Motor neuron (in vitro differentiated cells): ENCODE data around the gene IFNA14. TPM values are rescaled to one million over a fixed set of nuclear protein-coding genes. Genes with fewer than 3 reads are reported as not detected.

Source experiments
- ATAC-seq, 8 experiments: fragments of 200-7000 bp; cut with Tn5 transposase; replicated peaks in 6 of 8; 2 replicates each; pipeline ENCODE4 v1.8.0; 2021; ENCODE audit warnings: mild to moderate bottlenecking in 8 of 8, moderate library complexity in 8 of 8
- H3K27ac ChIP-seq, 2 donors: fragments of 250-450 bp; sonication (Bioruptor Pico); 2 replicates each; pipeline ENCODE4 v1.9.0; 2021; ENCODE audit warnings: antibody characterized with exemption in 2 of 2, mild to moderate bottlenecking in 2 of 2, moderate library complexity in 1 of 2
- H3K4me1 ChIP-seq, 2 donors: fragments of 250-450 bp; sonication (Bioruptor Pico); replicated peaks in 1 of 2; 2 replicates each; pipeline ENCODE4 v1.6.1; 2021; ENCODE audit warnings: antibody characterized with exemption in 2 of 2, mild to moderate bottlenecking in 2 of 2, moderate library complexity in 1 of 2
- H3K4me3 ChIP-seq, 5 donors: fragments of 250-450 bp; sonication (Bioruptor Pico); 2 replicates each; pipeline ENCODE4 v1.9.0; 2021; ENCODE audit warnings: antibody characterized with exemption in 5 of 5, mild to moderate bottlenecking in 5 of 5, moderate library complexity in 4 of 5
- WGBS, 10 experiments: fragments of 450-650 bp; shearing (Covaris generic); methylation state at CpG; one replicate each; pipeline ENCODE4 v1.0.0; 2022; 5-methylcytosine and 5-hydroxymethylcytosine counted together
- in situ Hi-C, 9 experiments: fragments of 400-800 bp; cut with MboI; loops; one replicate each; pipeline ENCODE4 v1.15.0; 2021; ENCODE audit warnings: low sequenced_read_pairs in 9 of 9, low pct_unique_long_range_greater_than_20kb in 2 of 9; ENCODE audit not compliant: unreplicated experiment in 9 of 9
- total RNA-seq, 8 experiments: library from RNA; unstranded; fragments of 300-600 nt; gene quantifications; 2 replicates each; pipeline versions ENCODE4 v1.2.3 to v1.2.4, GENCODE V29; 2022

Gene IFNA14
- under 1 TPM in 1 of 8 experiments, not detected in 7; 0.28 TPM for total RNA-seq

DNA sequence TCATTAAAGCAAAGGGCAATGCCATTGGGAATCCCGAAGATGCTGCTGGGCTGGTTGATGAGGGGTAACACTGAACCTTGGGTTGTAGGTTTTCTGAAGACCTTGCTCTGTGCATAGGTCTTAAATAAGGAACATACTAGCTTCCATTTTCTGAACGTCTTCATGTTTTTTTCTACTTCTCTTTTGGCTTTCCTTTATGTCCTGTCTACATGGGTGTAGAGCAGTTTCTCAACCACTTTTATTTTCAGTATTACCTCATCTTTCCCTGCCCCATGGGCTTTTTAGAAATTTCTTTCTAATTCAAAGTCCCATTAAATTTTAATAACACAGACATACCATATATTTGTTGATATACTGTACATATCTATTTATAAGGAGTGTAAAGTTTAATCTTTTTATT is at the start of gene IFNA14:
Gene IFNA14 (minus strand): TSS at position 95 of the 400 bp plus-strand sequence. CDS start 70 bp downstream, at position 25.
- WGBS, 10 experiments: 27 to 80% (median 67%) methylated on average over 1 to 2 of the region's 2 CpGs; no CpG with 5 or more reads in 1 of the 10 experiments
- no peak for ATAC-seq
- in situ Hi-C loops: no loop called here

GRCh38 chr9:21287280-21287679 is 47.5 kb upstream of the IFNA14 start:
- 22 to 100% (median 67%) methylated on average over 1 to 3 of the region's 3 CpGs; no CpG with 5 or more reads in 1 of the 10 experiments for WGBS, 10 experiments
- ATAC-seq: no peak
- Histone ChIP-seq H3K4me3 (no peak overlapping the region), H3K27ac (no peak overlapping the region), H3K4me1 (no peaks in the 10 kb centered on the region)
- in situ Hi-C loops: no loop called here

More for the DNA sequence above, at the start of gene IFNA14:
- Histone ChIP-seq H3K27ac (no peak within 1 kb of the TSS), H3K4me1 (no peaks in the 10 kb centered on the region), H3K4me3 (no peak within 1 kb of the TSS)

DNA sequence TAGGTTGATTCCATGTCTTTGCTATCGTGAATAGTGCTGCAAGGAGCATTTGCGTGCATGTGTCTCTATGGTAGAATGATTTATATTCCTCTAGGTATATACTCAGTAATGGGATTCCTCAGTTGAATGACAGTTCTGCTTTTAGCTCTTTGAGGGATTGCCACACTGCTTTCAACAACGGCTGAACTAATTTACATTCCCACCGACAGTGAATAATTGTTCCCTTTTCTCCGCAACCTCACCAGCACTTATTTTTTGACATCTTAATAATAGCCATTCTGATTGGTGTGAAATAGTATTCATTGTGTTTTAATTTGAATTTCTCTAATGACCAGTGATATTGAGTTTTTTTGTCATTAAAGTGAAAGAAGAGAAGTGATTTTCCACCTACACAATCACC is 46.9 kb upstream of the IFNA14 start:
- in situ Hi-C loops: no loop called here
- ATAC-seq: no peak
- H3K4me1 ChIP-seq: no peaks in the 10 kb centered on the region
- no peak overlapping the region for H3K4me3 ChIP-seq
- 26 to 92% (median 68%) methylated on average over 1 to 5 of the region's 5 CpGs for WGBS, 10 experiments
- no peak overlapping the region for H3K27ac ChIP-seq

GRCh38 chr9:21286099-21286498 is 46.3 kb upstream of the IFNA14 start:
- in situ Hi-C loops: no loop called here
- no peak for ATAC-seq
- H3K4me1 ChIP-seq: no peaks in the 10 kb centered on the region
- H3K27ac ChIP-seq: no peak overlapping the region
- 10 to 91% (median 77%) methylated on average over 2 to 5 of the region's 5 CpGs for WGBS, 10 experiments
- no peak overlapping the region for H3K4me3 ChIP-seq

GRCh38 chr9:21281275-21281674 is 41.5 kb upstream of the IFNA14 start:
- no peak overlapping the region for H3K4me3 ChIP-seq
- no peak overlapping the region for H3K27ac ChIP-seq
- WGBS, 10 experiments: 17 to 100% (median 64%) methylated on average over 1 to 2 of the region's 2 CpGs; no CpG with 5 or more reads in 2 of the 10 experiments
- H3K4me1 ChIP-seq: no peaks in the 10 kb centered on the region
- in situ Hi-C loops: no loop called here
- no peak for ATAC-seq

DNA sequence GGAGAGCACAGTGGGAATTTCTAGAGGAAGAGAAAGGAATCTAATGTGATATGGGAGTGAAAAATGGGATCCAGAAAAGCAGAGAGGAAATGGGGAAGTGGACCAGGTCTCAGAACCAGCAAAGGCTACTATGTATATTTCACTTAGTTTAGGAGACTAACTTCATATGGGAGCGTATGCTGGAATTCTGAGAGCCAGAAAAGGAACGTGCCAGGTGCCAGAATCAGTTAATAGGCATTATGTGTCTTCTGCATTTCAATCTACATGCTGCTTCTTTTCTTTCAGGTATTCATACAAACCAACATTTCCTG is 28.5 kb upstream of the IFNA14 start:
- in situ Hi-C loops: no loop called here

DNA sequence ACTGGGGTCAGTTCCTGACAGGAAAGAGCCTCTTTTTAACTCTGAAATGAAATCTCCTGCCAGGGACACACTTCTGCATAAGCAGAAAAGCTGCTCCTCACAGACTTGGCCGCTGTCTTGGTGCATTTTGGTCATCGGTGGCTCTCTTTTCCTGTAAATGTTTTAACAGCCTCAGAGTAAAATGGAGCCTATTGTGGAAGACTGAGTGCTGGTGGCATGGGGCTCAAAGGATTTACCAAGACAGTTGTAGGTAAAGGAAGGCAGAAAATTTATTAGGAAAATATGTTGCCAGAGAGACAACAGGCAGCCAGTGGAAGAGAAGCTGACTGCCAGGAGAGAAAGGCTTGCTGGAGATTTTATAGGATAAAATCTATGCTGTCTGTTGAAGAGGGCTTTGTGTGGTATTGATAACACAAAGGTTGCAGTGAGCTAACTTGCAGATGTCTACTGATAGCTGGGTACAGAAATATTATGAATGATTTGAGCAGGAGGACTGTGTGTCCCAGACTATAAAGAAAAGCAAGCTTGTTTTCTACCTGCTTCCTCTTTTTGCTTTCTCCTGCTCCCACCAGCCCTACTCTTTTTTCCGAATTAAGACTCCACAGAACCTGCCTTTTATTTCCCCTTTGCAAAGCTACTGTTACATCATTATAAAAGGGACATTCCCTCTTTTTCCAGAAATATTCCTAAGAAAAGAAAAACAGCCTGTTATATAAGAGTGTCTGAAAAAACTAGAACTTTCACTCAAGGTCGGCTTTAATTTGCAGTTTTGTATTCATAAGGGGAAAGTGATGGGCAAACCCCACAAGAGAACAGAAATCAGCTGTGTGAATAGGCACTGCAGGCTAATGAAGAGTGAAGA is 27.9 kb upstream of the IFNA14 start:
- no peak overlapping the region for H3K27ac ChIP-seq
- ATAC-seq: no peak
- H3K4me1 ChIP-seq: no peaks in the 10 kb centered on the region
- no peak overlapping the region for H3K4me3 ChIP-seq
- in situ Hi-C loops: no loop called here
- 13 to 83% (median 57%) methylated on average over 1 to 4 of the region's 4 CpGs; no CpG with 5 or more reads in 1 of the 10 experiments for WGBS, 10 experiments

More for the DNA sequence above, 28.5 kb upstream of the IFNA14 start:
- H3K4me1 ChIP-seq: no peaks in the 10 kb centered on the region
- ATAC-seq: no peak
- H3K27ac ChIP-seq: no peak overlapping the region
- WGBS, 10 experiments: 0 to 53% (median 22%) methylated on average over 2 of the region's 2 CpGs; no CpG with 5 or more reads in 2 of the 10 experiments
- H3K4me3 ChIP-seq: no peak overlapping the region

- Histone ChIP-seq H3K27ac (no peak overlapping the region), H3K4me3 (no peak overlapping the region), H3K4me1 (no peaks in the 10 kb centered on the region)
- ATAC-seq: no peak
- in situ Hi-C loops: no loop called here
- 0 to 83% (median 50%) methylated on average over 1 to 3 of the region's 3 CpGs; no CpG with 5 or more reads in 5 of the 10 experiments for WGBS, 10 experiments
These were observed 27.1 kb upstream of the IFNA14 start for GRCh38 chr9:21266733-21267484.

GRCh38 chr9:21265421-21266189 is 25.8 kb upstream of the IFNA14 start:
- WGBS, 10 experiments: 0 to 83% (median 0%) methylated on average over 1 of the region's 1 CpG; no CpG with 5 or more reads in 5 of the 10 experiments
- H3K4me3 ChIP-seq: no peak overlapping the region
- H3K27ac ChIP-seq: no peak overlapping the region
- in situ Hi-C loops: no loop called here
- no peaks in the 10 kb centered on the region for H3K4me1 ChIP-seq
- ATAC-seq: no peak

GRCh38 chr9:21255538-21256212 is 15.9 kb upstream of the IFNA14 start:
- peak in 2 of 8 experiments; percentile 19 to 34 for ATAC-seq
- WGBS, 10 experiments: 37 to 97% (median 86%) methylated on average over 2 to 5 of the region's 5 CpGs; no CpG with 5 or more reads in 3 of the 10 experiments
- Histone ChIP-seq H3K4me3 (no peak overlapping the region), H3K4me1 (no peaks in the 10 kb centered on the region), H3K27ac (no peak overlapping the region)
- in situ Hi-C loops: loop anchor here in 1 of 9 experiments (10.0 kb wide), 1 partner anchor 59 kb away; no protein-coding TSS in a partner anchor

GRCh38 chr9:21252721-21253547 is 13.1 kb upstream of the IFNA14 start:
- Histone ChIP-seq H3K4me1 (no peaks in the 10 kb centered on the region), H3K27ac (no peak overlapping the region), H3K4me3 (no peak overlapping the region)
- ATAC-seq: peak; percentile 60 to 93 (median 84)
- 0 to 29% (median 8%) methylated on average over 1 to 3 of the region's 3 CpGs; no CpG with 5 or more reads in 2 of the 10 experiments for WGBS, 10 experiments
- in situ Hi-C loops: loop anchor here in 1 of 9 experiments (10.0 kb wide), 1 partner anchor 62 kb away; no protein-coding TSS in a partner anchor
